Measurements from ENCODE around the gene PIMREG. TPM values are rescaled to one million over a fixed set of nuclear protein-coding genes. Genes with fewer than 3 reads are reported as not detected.
A peak's percentile ranks its signal among the peaks of the same experiment; 100 is the strongest.

The PIMREG gene
- total and polyA plus RNA-seq, 4 donors, result 12.1 to 23.7 (median 18.1) TPM

DNA sequence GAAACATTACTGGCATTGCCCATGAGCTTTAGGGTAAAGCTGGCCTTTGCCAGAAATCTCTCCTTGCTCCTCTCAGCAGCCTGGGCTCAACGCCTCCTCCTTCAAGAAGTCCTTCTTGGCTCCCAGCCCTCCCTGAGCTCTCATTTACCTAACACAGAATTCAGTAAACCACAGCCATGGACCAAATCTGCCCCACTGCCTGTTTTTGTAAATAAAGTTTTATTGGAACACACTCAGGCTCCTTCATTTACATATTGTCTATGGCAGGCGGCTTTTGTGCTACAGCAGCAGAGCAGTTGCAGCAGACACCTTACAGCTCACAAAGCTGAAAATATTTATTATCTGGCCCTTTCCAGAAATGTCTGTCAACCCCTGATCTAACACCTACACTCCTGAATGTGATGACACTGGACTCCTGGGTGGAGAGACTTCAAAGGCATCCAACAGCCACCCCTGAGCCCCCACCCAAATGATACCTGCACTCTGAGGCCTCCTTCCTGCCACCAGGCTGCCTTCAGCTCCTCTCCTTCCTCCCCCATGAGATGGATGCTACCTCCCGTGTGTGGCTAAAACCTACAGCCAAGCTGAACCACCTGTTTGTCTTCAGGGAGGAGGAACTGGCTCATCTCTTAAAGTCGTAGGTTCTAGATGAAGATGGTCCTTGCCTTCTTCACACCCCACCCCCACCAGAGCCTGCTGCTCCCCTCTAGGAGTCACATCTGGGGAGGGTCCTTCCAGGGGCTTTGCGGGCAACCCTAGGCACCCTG lies 41.6 kb downstream of the PIMREG start:
- Histone ChIP-seq H3K9me3 (ENCODE audit: control insufficient read depth, insufficient read depth, low read length) (no peaks in the 10 kb centered on the region), H3K27ac (ENCODE audit: low read depth, low read length) (no peak overlapping the region), H3K27me3 (ENCODE audit: control insufficient read depth, insufficient read depth, low read length) (no peaks in the 10 kb centered on the region), H3K4me1 (ENCODE audit: control insufficient read depth, insufficient read depth, low read length) (peaks cover 13% of the 10 kb centered on the region), H3K36me3 (ENCODE audit: control insufficient read depth, insufficient read depth, low read length) (peaks cover 17% of the 10 kb centered on the region), H3K4me3 (ENCODE audit: low read depth, low read length) (no peak overlapping the region)
- WGBS (ENCODE audit: insufficient coverage), result 71% methylated on average over 1 of the region's 5 CpGs
- no peak for DNase-seq (ENCODE audit: low read depth in 4 of 6, low spot score in 6 of 6)

DNA sequence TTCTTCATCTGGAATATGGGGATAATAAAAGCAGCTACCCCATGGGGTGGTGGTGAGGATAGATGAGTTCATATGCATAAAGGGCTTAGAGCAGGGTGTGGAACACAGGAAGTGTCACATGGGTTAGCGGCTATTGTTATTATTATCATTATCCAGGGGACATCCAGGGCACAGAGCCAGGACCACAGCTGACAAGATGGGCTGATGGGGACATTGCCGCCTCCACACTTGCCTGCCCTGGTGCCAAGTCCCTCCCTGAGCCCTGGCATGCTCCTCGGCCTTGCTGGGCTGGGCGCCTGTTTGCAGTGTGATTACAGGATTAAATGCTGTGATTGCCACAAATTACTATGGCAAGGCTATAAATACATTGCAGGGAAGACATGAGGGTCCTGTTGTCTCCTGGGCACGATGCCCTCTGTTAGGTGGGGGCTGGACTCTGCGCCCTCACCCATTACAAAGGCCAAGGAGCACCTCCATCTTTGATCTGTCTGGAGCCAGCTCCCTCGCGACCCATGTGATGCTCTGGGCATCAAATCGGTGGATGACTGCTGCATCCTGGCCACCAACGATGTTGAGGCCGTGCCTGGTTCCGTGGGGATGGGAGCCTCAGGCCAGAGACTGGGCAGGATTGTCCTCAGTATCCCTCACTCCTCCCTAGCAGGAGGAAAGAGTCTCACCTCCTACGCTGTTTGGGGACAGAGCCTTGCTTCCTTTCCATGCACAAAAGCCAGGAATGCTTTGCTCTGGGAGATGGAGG lies 43.2 kb downstream of the PIMREG start:
- Histone ChIP-seq H3K27ac (ENCODE audit: low read depth, low read length) (no peak overlapping the region), H3K9me3 (ENCODE audit: control insufficient read depth, insufficient read depth, low read length) (no peaks in the 10 kb centered on the region), H3K27me3 (ENCODE audit: control insufficient read depth, insufficient read depth, low read length) (no peaks in the 10 kb centered on the region), H3K36me3 (ENCODE audit: control insufficient read depth, insufficient read depth, low read length) (peaks cover 13% of the 10 kb centered on the region), H3K4me1 (ENCODE audit: control insufficient read depth, insufficient read depth, low read length) (peaks cover 11% of the 10 kb centered on the region), H3K4me3 (ENCODE audit: low read depth, low read length) (no peak overlapping the region)
- 52% methylated on average over 9 of the region's 13 CpGs for WGBS (ENCODE audit: insufficient coverage)
- peak in 2 of 6 donors; percentile 55 to 69 for DNase-seq (ENCODE audit: low read depth in 4 of 6, low spot score in 6 of 6)

DNA sequence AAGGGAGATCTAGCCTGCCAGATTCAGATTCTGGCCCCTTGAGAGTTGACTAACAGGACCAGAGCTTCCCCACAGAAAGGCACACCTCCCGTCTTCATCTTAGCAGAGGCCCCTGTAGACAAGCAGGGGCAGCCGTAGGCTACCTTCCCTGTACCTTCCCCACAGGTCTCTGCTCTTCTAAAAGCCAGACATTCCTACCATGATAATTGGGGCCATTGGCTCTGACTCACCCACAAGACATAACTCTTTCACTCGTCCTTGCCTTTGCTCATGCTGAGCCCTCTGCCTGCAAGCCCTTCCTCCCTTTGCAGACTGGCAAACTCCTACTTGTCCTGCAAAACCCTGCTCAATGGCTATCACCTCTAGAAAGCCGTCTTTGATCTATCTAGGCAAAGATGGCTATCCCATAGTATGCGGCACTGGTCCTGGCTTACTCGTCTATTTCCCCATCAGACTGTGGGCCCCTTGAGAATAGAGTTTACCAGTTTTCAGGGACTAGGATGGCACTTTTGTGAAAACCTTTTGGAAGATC lies 43.8 kb downstream of the PIMREG start:
- peaks cover 10% of the 10 kb centered on the region for H3K36me3 ChIP-seq (ENCODE audit: control insufficient read depth, insufficient read depth, low read length)
- no peak for DNase-seq (ENCODE audit: low read depth in 4 of 6, low spot score in 6 of 6)
- H3K4me1 ChIP-seq (ENCODE audit: control insufficient read depth, insufficient read depth, low read length), result peaks cover 11% of the 10 kb centered on the region
- H3K27me3 ChIP-seq (ENCODE audit: control insufficient read depth, insufficient read depth, low read length), result no peaks in the 10 kb centered on the region
- H3K4me3 ChIP-seq (ENCODE audit: low read depth, low read length), result no peak overlapping the region
- H3K27ac ChIP-seq (ENCODE audit: low read depth, low read length), result no peak overlapping the region
- WGBS (ENCODE audit: insufficient coverage), result 75% methylated on average over 6 of the region's 6 CpGs
- H3K9me3 ChIP-seq (ENCODE audit: control insufficient read depth, insufficient read depth, low read length), result no peaks in the 10 kb centered on the region

DNA sequence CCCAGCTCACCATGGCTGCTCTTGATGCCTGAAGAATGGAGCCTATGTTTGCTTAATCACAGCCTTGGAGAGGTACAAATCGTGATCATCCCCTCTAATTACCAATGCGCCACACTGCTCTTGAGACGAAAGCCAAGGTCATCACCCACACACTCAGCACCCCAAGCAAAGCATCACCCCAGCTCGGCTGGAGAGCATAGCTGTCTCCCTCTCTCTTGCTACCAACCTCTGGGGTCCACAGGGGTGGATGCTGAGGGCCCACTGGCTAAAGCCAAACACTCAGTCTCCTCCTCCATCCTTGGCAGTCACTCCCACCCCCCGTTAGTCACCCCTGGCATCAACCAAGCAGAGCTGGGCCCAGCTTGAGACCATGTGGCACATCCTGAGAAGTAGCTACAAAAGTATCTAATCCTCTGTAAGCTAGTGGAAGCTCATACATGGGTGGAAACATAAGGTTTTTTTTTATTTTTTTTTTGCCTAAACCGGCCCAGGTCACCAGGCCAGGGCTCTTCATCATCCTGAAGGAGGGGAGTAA lies 44.8 kb downstream of the PIMREG start:
- no peaks in the 10 kb centered on the region for H3K9me3 ChIP-seq (ENCODE audit: control insufficient read depth, insufficient read depth, low read length)
- no peak for DNase-seq (ENCODE audit: low read depth in 4 of 6, low spot score in 6 of 6)
- H3K27ac ChIP-seq (ENCODE audit: low read depth, low read length), result no peak overlapping the region
- no peak overlapping the region for H3K4me3 ChIP-seq (ENCODE audit: low read depth, low read length)
- no peaks in the 10 kb centered on the region for H3K27me3 ChIP-seq (ENCODE audit: control insufficient read depth, insufficient read depth, low read length)
- peaks cover under 1% of the 10 kb centered on the region for H3K36me3 ChIP-seq (ENCODE audit: control insufficient read depth, insufficient read depth, low read length)
- peaks cover 11% of the 10 kb centered on the region for H3K4me1 ChIP-seq (ENCODE audit: control insufficient read depth, insufficient read depth, low read length)
- 67% methylated on average over 5 of the region's 6 CpGs for WGBS (ENCODE audit: insufficient coverage)

DNA sequence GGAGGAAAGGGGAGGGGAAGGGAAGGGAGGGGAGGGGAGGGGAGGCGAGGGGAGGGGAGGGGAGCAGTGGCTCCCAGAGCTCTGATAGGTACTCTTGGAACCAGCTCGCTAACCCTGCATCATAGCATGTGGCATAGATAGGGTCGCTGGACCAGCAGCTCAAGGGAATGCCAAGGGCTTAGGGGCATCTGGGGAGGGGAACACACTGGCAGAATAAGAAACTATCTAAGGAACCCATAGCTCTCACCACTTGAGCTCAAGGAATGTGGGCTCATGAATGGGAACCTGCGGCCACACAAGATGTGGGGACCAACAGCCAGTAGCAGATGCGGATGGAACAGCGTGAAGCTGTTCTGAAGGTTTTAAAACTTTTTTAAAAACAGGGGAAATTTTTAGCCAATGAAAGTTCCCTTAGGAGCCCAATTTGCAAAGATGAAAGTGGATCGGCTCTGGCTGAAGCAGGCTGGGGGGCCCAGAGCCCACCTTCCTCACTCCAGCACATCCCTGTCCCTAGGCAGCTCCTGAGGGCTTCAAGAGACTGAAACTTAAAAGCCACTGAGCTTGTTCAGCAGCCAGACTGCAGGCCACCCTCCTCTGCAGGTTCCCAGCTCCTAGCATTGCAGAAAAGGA lies 46.9 kb downstream of the PIMREG start:
- DNase-seq (ENCODE audit: low read depth in 4 of 6, low spot score in 6 of 6), result no peak
- 75% methylated on average over 4 of the region's 7 CpGs for WGBS (ENCODE audit: insufficient coverage)
- Histone ChIP-seq H3K27ac (ENCODE audit: low read depth, low read length) (no peak overlapping the region), H3K4me1 (ENCODE audit: control insufficient read depth, insufficient read depth, low read length) (peaks cover 21% of the 10 kb centered on the region), H3K9me3 (ENCODE audit: control insufficient read depth, insufficient read depth, low read length) (no peaks in the 10 kb centered on the region), H3K4me3 (ENCODE audit: low read depth, low read length) (no peak overlapping the region), H3K36me3 (ENCODE audit: control insufficient read depth, insufficient read depth, low read length) (no peaks in the 10 kb centered on the region), H3K27me3 (ENCODE audit: control insufficient read depth, insufficient read depth, low read length) (no peaks in the 10 kb centered on the region)

DNA sequence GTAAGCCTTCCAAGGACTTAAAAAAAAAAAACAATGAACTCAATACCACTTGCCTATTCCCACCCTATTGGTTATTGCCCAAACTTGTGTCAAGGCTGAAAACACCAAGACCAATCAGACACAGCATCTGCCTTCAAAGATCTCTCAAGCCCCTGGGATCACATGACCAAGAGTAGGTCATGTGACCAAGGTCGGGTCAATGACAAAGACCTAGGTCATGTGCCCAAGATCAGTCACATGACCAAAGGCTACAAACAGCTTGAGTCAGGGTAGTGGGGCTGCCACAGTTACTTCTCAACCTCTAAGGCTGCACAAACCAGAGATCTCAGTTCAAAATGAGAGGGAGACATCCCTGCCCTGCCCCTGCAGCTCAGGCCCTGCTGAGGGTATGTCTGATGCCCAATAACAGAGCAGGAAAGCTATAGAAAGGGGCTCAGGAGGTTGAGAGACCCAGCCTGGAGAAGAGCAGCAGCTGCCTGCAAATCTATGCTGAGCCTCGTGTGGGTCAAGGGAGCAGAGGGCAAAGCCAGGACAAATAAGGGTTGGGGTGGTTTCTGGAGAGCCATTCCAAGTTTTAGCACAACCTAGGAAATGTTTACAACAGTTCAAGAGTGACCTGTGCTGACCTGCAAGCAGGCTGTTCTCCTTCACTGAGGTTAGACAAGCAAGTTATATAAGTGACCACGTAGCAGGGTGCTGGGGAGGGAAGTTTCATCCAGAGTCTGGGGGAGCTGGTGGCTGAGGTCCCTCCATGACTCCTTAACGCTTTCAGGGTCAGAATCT lies 48.8 kb downstream of the PIMREG start:
- Histone ChIP-seq H3K9me3 (ENCODE audit: control insufficient read depth, insufficient read depth, low read length) (no peaks in the 10 kb centered on the region), H3K4me3 (ENCODE audit: low read depth, low read length) (no peak overlapping the region), H3K27me3 (ENCODE audit: control insufficient read depth, insufficient read depth, low read length) (no peaks in the 10 kb centered on the region), H3K36me3 (ENCODE audit: control insufficient read depth, insufficient read depth, low read length) (no peaks in the 10 kb centered on the region), H3K27ac (ENCODE audit: low read depth, low read length) (no peak overlapping the region), H3K4me1 (ENCODE audit: control insufficient read depth, insufficient read depth, low read length) (peaks cover 27% of the 10 kb centered on the region)
- 68% methylated on average over 4 of the region's 4 CpGs for WGBS (ENCODE audit: insufficient coverage)
- no peak for DNase-seq (ENCODE audit: low read depth in 4 of 6, low spot score in 6 of 6)

DNA sequence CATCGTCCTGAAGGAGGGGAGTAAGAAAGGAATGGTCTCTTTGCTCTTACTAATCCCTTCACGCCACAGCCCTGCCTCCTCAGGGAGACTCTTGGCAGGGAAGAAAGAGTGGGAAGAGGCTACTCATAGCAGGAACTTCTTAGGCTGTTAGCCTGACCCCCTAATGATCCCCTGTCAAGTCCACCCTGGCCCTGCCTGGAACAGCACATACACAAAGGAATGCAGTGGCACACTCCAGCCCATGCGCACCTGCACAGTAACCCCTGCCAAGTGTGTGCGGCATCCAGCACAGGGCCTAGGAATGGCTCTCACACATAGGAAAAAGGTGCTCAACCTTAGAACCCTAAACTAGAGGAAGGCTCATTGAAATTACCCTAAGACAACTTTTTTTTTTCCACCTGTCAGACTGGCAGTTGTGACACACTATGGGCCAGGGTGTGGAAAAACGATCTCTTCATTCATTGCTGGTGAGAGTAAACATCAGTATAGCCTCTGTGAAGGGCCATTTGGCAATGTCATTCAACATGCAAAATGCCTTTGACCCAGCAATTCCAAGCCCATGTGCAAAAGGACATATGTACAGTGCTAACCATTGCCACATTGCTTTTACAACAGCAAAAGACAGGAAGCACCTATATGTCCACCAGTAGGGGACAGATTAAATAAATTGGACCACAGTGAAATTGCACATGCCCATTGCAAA lies 50.1 kb downstream of the PIMREG start:
- Histone ChIP-seq H3K36me3 (ENCODE audit: control insufficient read depth, insufficient read depth, low read length) (no peaks in the 10 kb centered on the region), H3K27me3 (ENCODE audit: control insufficient read depth, insufficient read depth, low read length) (no peaks in the 10 kb centered on the region), H3K9me3 (ENCODE audit: control insufficient read depth, insufficient read depth, low read length) (no peaks in the 10 kb centered on the region), H3K4me3 (ENCODE audit: low read depth, low read length) (no peak overlapping the region), H3K4me1 (ENCODE audit: control insufficient read depth, insufficient read depth, low read length) (peaks cover 40% of the 10 kb centered on the region), H3K27ac (ENCODE audit: low read depth, low read length) (no peak overlapping the region)
- WGBS (ENCODE audit: insufficient coverage), result 87% methylated on average over 3 of the region's 5 CpGs
- DNase-seq (ENCODE audit: low read depth in 4 of 6, low spot score in 6 of 6), result no peak

DNA sequence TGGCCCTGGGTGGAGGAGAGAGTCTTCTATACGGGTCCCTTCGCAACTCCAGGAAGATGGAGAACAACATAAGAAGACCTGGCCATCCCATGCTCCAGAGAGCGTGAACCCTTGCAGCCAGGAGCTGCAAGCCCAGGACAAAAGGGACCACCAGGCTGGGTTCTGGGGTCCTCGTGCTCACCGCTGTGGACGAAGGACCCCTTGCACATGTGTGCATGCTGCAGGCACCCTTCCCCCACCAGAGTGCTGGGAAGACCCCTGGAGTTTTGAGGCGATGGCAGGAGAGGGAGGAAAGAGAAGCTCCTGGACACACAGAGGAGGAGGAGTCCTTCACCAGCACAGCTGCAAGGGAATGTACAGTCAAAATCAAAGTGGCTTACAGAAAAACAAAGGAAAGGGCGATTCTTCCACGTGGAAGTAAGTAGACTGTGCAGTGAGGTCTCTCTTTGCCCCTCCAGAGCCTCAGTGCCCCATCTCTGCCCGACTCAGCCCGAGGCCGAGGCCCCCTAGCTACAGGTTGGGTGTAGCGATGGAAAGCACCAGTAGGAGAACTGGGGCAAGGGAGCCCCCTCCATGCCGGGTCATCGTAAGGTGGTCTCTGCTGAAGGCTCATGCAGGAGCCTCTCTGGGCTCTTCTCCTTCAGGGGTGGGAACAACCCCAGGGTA lies 51.3 kb downstream of the PIMREG start:
- Histone ChIP-seq H3K27ac (ENCODE audit: low read depth, low read length) (no peak overlapping the region), H3K4me1 (ENCODE audit: control insufficient read depth, insufficient read depth, low read length) (peaks cover 41% of the 10 kb centered on the region), H3K4me3 (ENCODE audit: low read depth, low read length) (no peak overlapping the region), H3K36me3 (ENCODE audit: control insufficient read depth, insufficient read depth, low read length) (no peaks in the 10 kb centered on the region), H3K9me3 (ENCODE audit: control insufficient read depth, insufficient read depth, low read length) (no peaks in the 10 kb centered on the region), H3K27me3 (ENCODE audit: control insufficient read depth, insufficient read depth, low read length) (no peaks in the 10 kb centered on the region)
- DNase-seq (ENCODE audit: low read depth in 4 of 6, low spot score in 6 of 6), result peak in 1 of 6 donors; percentile 8
- 62% methylated on average over 9 of the region's 15 CpGs for WGBS (ENCODE audit: insufficient coverage)

All from spinal cord (tissue), 10 donors.